Measurements from ENCODE around the gene DCUN1D2. TPM values are rescaled to one million over a fixed set of nuclear protein-coding genes. Genes with fewer than 3 reads are reported as not detected.
A peak's percentile ranks its signal among the peaks of the same experiment; 100 is the strongest.

The DCUN1D2 gene
- total and polyA plus RNA-seq, 12 donors = 40.9 to 307 (median 219) TPM

GRCh38 chr13:113538689-113539058, 48.2 kb upstream of the DCUN1D2 start:
- Histone ChIP-seq H3K9me3 (peaks cover 0 to 4% (median 0%) of the 10 kb centered on the region in 11 donors), H3K27ac (no peak overlapping the region), H3K4me3 (no peak overlapping the region), H3K27me3 (no peaks in the 10 kb centered on the region), H3K36me3 (peaks cover 0 to 83% (median 0%) of the 10 kb centered on the region in 9 donors), H3K4me1 (peaks cover 0 to 3% (median 0%) of the 10 kb centered on the region in 9 donors)
- ATAC-seq (no peak), DNase-seq (no peak)
- 92 to 96% methylated on average over 28 of the region's 28 CpGs for WGBS, 2 donors
- intact Hi-C loops (cut with DNase I) = loop anchor here in 1 of 10 donors (5.0 kb wide), 1 partner anchor 36 kb away; no protein-coding TSS in a partner anchor
- TF ChIP-seq CTCF (IDR thresholded peaks at IDR 0.05) = no peak

GRCh38 chr13:113537909-113538688, 47.6 kb upstream of the DCUN1D2 start:
- H3K36me3 ChIP-seq = peaks cover 0 to 86% (median 0%) of the 10 kb centered on the region in 9 donors
- DNase-seq (no peak), ATAC-seq (peak in 1 of 8 donors; percentile 17)
- peaks cover 0 to 8% (median 0%) of the 10 kb centered on the region in 9 donors for H3K4me1 ChIP-seq
- WGBS, 2 donors = 94 to 96% methylated on average over 21 of the region's 21 CpGs
- H3K9me3 ChIP-seq = peaks cover 0 to 4% (median 0%) of the 10 kb centered on the region in 11 donors
- no peak overlapping the region for H3K4me3 ChIP-seq
- intact Hi-C loops (cut with DNase I) = loop anchor here in 1 of 10 donors (5.0 kb wide), 1 partner anchor 36 kb away; no protein-coding TSS in a partner anchor
- TF ChIP-seq CTCF (IDR thresholded peaks at IDR 0.05) = no peak
- no peaks in the 10 kb centered on the region for H3K27me3 ChIP-seq
- no peak overlapping the region for H3K27ac ChIP-seq

GRCh38 chr13:113537205-113537604, 46.7 kb upstream of the DCUN1D2 start:
- WGBS, 2 donors = 94 to 96% methylated on average over 19 of the region's 19 CpGs
- H3K27ac ChIP-seq = no peak overlapping the region
- ATAC-seq (no peak), DNase-seq (no peak)
- peaks cover 0 to 82% (median 0%) of the 10 kb centered on the region in 9 donors for H3K36me3 ChIP-seq
- no peak for TF ChIP-seq CTCF (IDR thresholded peaks at IDR 0.05)
- intact Hi-C loops (cut with DNase I) = loop anchor here in 1 of 10 donors (5.0 kb wide), 1 partner anchor 35 kb away; no protein-coding TSS in a partner anchor
- peaks cover 0 to 4% (median 0%) of the 10 kb centered on the region in 11 donors for H3K9me3 ChIP-seq
- no peaks in the 10 kb centered on the region for H3K27me3 ChIP-seq
- H3K4me3 ChIP-seq = no peak overlapping the region
- H3K4me1 ChIP-seq = peaks cover 0 to 13% (median 0%) of the 10 kb centered on the region in 9 donors

- H3K4me1 ChIP-seq = peaks cover 0 to 16% (median 0%) of the 10 kb centered on the region in 9 donors
- no peak for TF ChIP-seq CTCF (IDR thresholded peaks at IDR 0.05)
- ATAC-seq = no peak
- DNase-seq = no peak
- peaks cover 0 to 88% (median 3%) of the 10 kb centered on the region in 9 donors for H3K36me3 ChIP-seq
- no peak overlapping the region for H3K27ac ChIP-seq
- H3K4me3 ChIP-seq = no peak overlapping the region
- 93 to 94% methylated on average over 18 of the region's 18 CpGs for WGBS, 2 donors
- intact Hi-C loops (cut with DNase I) = loop anchor here in 1 of 10 donors (5.0 kb wide), 1 partner anchor 34 kb away; no protein-coding TSS in a partner anchor
- no peaks in the 10 kb centered on the region for H3K27me3 ChIP-seq
- H3K9me3 ChIP-seq = peaks cover 0 to 4% (median 0%) of the 10 kb centered on the region in 11 donors
These were observed 46.1 kb upstream of the DCUN1D2 start for GRCh38 chr13:113536461-113537110.

All from heart right ventricle (tissue), 16 donors.